Transverse colon (tissue), 4 donors: ENCODE data around the gene DNAJC5.

Experiments used
- CTCF ChIP-seq, 5 experiments: fragments of 200-600 bp in 3 of 5; fragments of 450-650 bp in 2 of 5; sonication (generic) in 3 of 5; IDR thresholded peaks; 1 replicate in 2 of 5; 2 replicates in 3 of 5; pipeline ENCODE4 v1.5.1; 2016 to 2017; ENCODE audit warnings: antibody characterized with exemption in 5 of 5, inconsistent platforms in 3 of 5, mild to moderate bottlenecking in 2 of 5, moderate library complexity in 1 of 5
- POLR2A ChIP-seq: fragments of 450-650 bp; IDR thresholded peaks from one replicate; pipeline ENCODE4 v1.6.1; 2016; ENCODE audit warnings: antibody characterized with exemption, mild to moderate bottlenecking, moderate library complexity
- POLR2AphosphoS5 ChIP-seq, 3 donors: sonication (generic); formaldehyde crosslinking; IDR thresholded peaks; one replicate each; pipeline ENCODE4 v1.6.1; 2016; ENCODE audit warnings: antibody characterized with exemption in 3 of 3

GRCh38 chr20:63846128-63846771 lies 48.7 kb upstream of the DNAJC5 start:
- no peak for TF ChIP-seq POLR2A
- TF ChIP-seq CTCF (IDR thresholded peaks at IDR 0.05): no peak
- TF ChIP-seq POLR2AphosphoS5 (IDR thresholded peaks at IDR 0.05): no peak
